ENCODE results near the gene PADI3. TPM values are rescaled to one million over a fixed set of nuclear protein-coding genes. Genes with fewer than 3 reads are reported as not detected.

Gene PADI3
- polyA plus RNA-seq, 2 of the 4 experiments (the other 2 are of a cell fraction): 0.99 to 2.4 TPM

GRCh38 chr1:17210176-17210575, 38.7 kb upstream of the PADI3 start:
- no peak overlapping the region for H3K4me2 ChIP-seq
- peaks cover 55% of the 10 kb centered on the region for H3K4me1 ChIP-seq
- POLR2A ChIA-PET: no interaction called here
- ATAC-seq (no peak), FAIRE-seq (no peak), DNase-seq (ENCODE audit: low read depth in 1 of 2, low spot score in 1 of 2) (no peak)
- 87% methylated on average over 7 of the region's 8 CpGs for WGBS (ENCODE audit: missing lambda C conversion rate)
- CTCF ChIA-PET: interaction anchor here (0.9 to 1.6 kb wide), 3 partner anchors 25 to 85 kb away, joined by 3 to 8 read pairs (median 4); no protein-coding TSS in a partner anchor
- no peaks in the 10 kb centered on the region for H3K9me3 ChIP-seq
- no peak overlapping the region for H3K4me3 ChIP-seq
- peak overlapping the region; percentile 22 to 89; a peak in 3 of 6 replicates for H3K27ac ChIP-seq
- TF ChIP-seq REST (IDR thresholded peaks at IDR 0.05) (no peak), EHF (CRISPR knock-in tag; IDR thresholded peaks at IDR 0.05) (no peak), HDAC2 (IDR thresholded peaks at IDR 0.05) (no peak), EHMT2 (IDR thresholded peaks at IDR 0.05; ENCODE audit: low read depth) (no peak), HOXA7 (CRISPR knock-in tag; IDR thresholded peaks at IDR 0.05) (no peak), PHF8 (IDR thresholded peaks at IDR 0.05; ENCODE audit: borderline replicate concordance, low read depth) (no peak), HES2 (IDR thresholded peaks at IDR 0.05) (no peak), USF2 (IDR thresholded peaks at IDR 0.05) (no peak), CHD4 (IDR thresholded peaks at IDR 0.05; ENCODE audit: borderline replicate concordance) (no peak), TFCP2L1 (CRISPR knock-in tag; IDR thresholded peaks at IDR 0.05) (no peak), EP300 (IDR thresholded peaks at IDR 0.05) (no peak), NPAS2 (CRISPR knock-in tag; IDR thresholded peaks at IDR 0.05; ENCODE audit: borderline replicate concordance) (no peak), BHLHE40 (IDR thresholded peaks at IDR 0.05; ENCODE audit: low read depth, low read length) (no peak), ELK1 (IDR thresholded peaks at IDR 0.05; ENCODE audit: low read depth, low read length) (no peak), RCOR1 (IDR thresholded peaks at IDR 0.05; ENCODE audit: low read depth, low read length) (no peak), CTCF (IDR thresholded peaks at IDR 0.05) (no peak), CEBPB (IDR thresholded peaks at IDR 0.05) (no peak)

GRCh38 chr1:17211377-17211776, 37.5 kb upstream of the PADI3 start:
- Histone ChIP-seq H3K4me3 (no peak overlapping the region), H3K4me1 (peaks cover 61% of the 10 kb centered on the region), H3K4me2 (no peak overlapping the region), H3K27ac (peak overlapping the region in 1 of 2 experiments; percentile 81; a peak in 3 of 6 replicates), H3K9me3 (no peaks in the 10 kb centered on the region)
- CTCF ChIA-PET: interaction anchor here (1.0 to 5.0 kb wide), 4 partner anchors 12 to 85 kb away, joined by 5 to 18 read pairs (median 5); no protein-coding TSS in a partner anchor
- ATAC-seq: no peak
- no peak for DNase-seq (ENCODE audit: low read depth in 1 of 2, low spot score in 1 of 2)
- TF ChIP-seq HMGXB4 (CRISPR knock-in tag; IDR thresholded peaks at IDR 0.05; ENCODE audit: borderline replicate concordance): no peak
- peak; percentile 19 for TF ChIP-seq ZFP36 (IDR thresholded peaks at IDR 0.05; ENCODE audit: borderline replicate concordance, partially characterized antibody)
- no peak for TF ChIP-seq ZNF302 (CRISPR knock-in tag; IDR thresholded peaks at IDR 0.05)
- TF ChIP-seq NR3C1 (IDR thresholded peaks at IDR 0.05): no peak
- FAIRE-seq: no peak
- POLR2A ChIA-PET: no interaction called here
- 89% methylated on average over 5 of the region's 5 CpGs for WGBS (ENCODE audit: missing lambda C conversion rate)

All from A549 (cell line).